Small intestine (tissue), 7 donors: ENCODE results near the gene SMAD6. TPM values are rescaled to one million over a fixed set of nuclear protein-coding genes. Genes with fewer than 3 reads are reported as not detected.

ENCODE experiments used
- DNase-seq, 2 donors: peaks; one replicate each; pipeline versions ENCODE4 v3.0.0 to v3.0.0-alpha.2; 2013
- FAIRE-seq: peaks from 2 replicates; lab custom pipeline; 2012; peaks lifted over from hg19 to GRCh38; lab: Jason Lieb, UNC
- H3K27ac ChIP-seq, 3 donors: one replicate each; pipeline ENCODE4 v1.5.1; 2013; ENCODE audit warnings: low read length in 2 of 3, mild to moderate bottlenecking in 2 of 3, control low read depth in 1 of 3, inconsistent platforms in 1 of 3, low read depth in 1 of 3, moderate library complexity in 1 of 3
- H3K27me3 ChIP-seq, 3 donors: one replicate each; pipeline ENCODE4 v1.6.1; 2013; ENCODE audit warnings: low read length in 3 of 3, inconsistent platforms in 1 of 3; ENCODE audit not compliant: control insufficient read depth in 3 of 3, insufficient read depth in 3 of 3
- H3K36me3 ChIP-seq, 3 donors: one replicate each; pipeline ENCODE4 v1.6.1; 2013; ENCODE audit warnings: low read length in 3 of 3, inconsistent platforms in 1 of 3, low read depth in 1 of 3, mild to moderate bottlenecking in 1 of 3, moderate library complexity in 1 of 3; ENCODE audit not compliant: control insufficient read depth in 3 of 3, insufficient read depth in 2 of 3
- H3K4me1 ChIP-seq, 3 donors: one replicate each; pipeline ENCODE4 v1.6.1; 2013; ENCODE audit warnings: low read length in 2 of 3, inconsistent platforms in 1 of 3, low read depth in 1 of 3, mild to moderate bottlenecking in 1 of 3, moderate library complexity in 1 of 3; ENCODE audit not compliant: control insufficient read depth in 3 of 3, insufficient read depth in 2 of 3
- H3K4me3 ChIP-seq, 3 donors: one replicate each; pipeline ENCODE4 v1.5.1; 2013; ENCODE audit warnings: low read length in 3 of 3, control low read depth in 1 of 3, inconsistent platforms in 1 of 3, low read depth in 1 of 3, mild to moderate bottlenecking in 1 of 3, moderate library complexity in 1 of 3
- H3K9me3 ChIP-seq, 2 donors: one replicate each; pipeline ENCODE4 v1.6.1; 2013; ENCODE audit warnings: low read depth in 1 of 2, low read length in 1 of 2; ENCODE audit not compliant: control insufficient read depth in 2 of 2, insufficient read depth in 1 of 2
- WGBS, 3 donors: extraction: QIAGEN DNeasy Blood & Tissue Kit; methylation state at CpG; one replicate each; pipeline ENCODE4 v1.1.7; 2013; 5-methylcytosine and 5-hydroxymethylcytosine counted together
- polyA plus RNA-seq, 4 donors: library from polyadenylated mRNA; stranded (reverse) in 3 of 4; unstranded in 1 of 4; fragments of 200-250 nt in 3 of 4; fragments of 120-200 nt in 1 of 4; gene quantifications; one replicate each; pipeline versions ENCODE4 v1.2.1 to v1.2.3, GENCODE V29; 2013
- donor health status: healthy with polysubstance abuse.
- donor health status: control.
- donor health status: control.
- donor health status: Bipolar disorder and iron deficiency.
- donor health status: healthy.

SMAD6 gene
- polyA plus RNA-seq, 4 donors: 0.89 to 23.6 (median 10.4) TPM

GRCh38 chr15:66655997-66656396, 46.0 kb upstream of the SMAD6 start:
- no peak for DNase-seq
- H3K27ac ChIP-seq: no peak overlapping the region
- FAIRE-seq: no peak
- H3K4me1 ChIP-seq: peaks cover 0 to 16% (median 0%) of the 10 kb centered on the region in 3 donors
- no peak overlapping the region for H3K4me3 ChIP-seq
- H3K9me3 ChIP-seq: no peaks in the 10 kb centered on the region
- 94 to 97% (median 95%) methylated on average over 2 of the region's 2 CpGs for WGBS, 3 donors
- peaks cover 0 to 2% (median 0%) of the 10 kb centered on the region in 3 donors for H3K36me3 ChIP-seq
- H3K27me3 ChIP-seq: peaks cover 0 to 7% (median 0%) of the 10 kb centered on the region in 3 donors

GRCh38 chr15:66657185-66658020, 44.6 kb upstream of the SMAD6 start:
- no peaks in the 10 kb centered on the region for H3K9me3 ChIP-seq
- peak overlapping the region in 1 of 3 donors; percentile 52 for H3K27ac ChIP-seq

GRCh38 chr15:66658044-66658443, 44.0 kb upstream of the SMAD6 start:
- Histone ChIP-seq H3K4me3 (no peak overlapping the region), H3K9me3 (no peaks in the 10 kb centered on the region), H3K36me3 (peaks cover 0 to 2% (median 0%) of the 10 kb centered on the region in 3 donors), H3K27me3 (peaks cover 0 to 7% (median 0%) of the 10 kb centered on the region in 3 donors), H3K4me1 (peaks cover 0 to 16% (median 0%) of the 10 kb centered on the region in 3 donors), H3K27ac (peak overlapping the region in 1 of 3 donors; percentile 52)
- FAIRE-seq (no peak), DNase-seq (no peak)
- WGBS, 3 donors: 62 to 97% (median 91%) methylated on average over 5 of the region's 5 CpGs

More at GRCh38 chr15:66657185-66658020, 44.6 kb upstream of the SMAD6 start:
- Histone ChIP-seq H3K4me3 (no peak overlapping the region), H3K27me3 (peaks cover 0 to 7% (median 0%) of the 10 kb centered on the region in 3 donors), H3K4me1 (peaks cover 0 to 16% (median 0%) of the 10 kb centered on the region in 3 donors), H3K36me3 (peaks cover 0 to 2% (median 0%) of the 10 kb centered on the region in 3 donors)
- DNase-seq (no peak), FAIRE-seq (no peak)
- WGBS, 3 donors: 85 to 89% (median 85%) methylated on average over 9 of the region's 9 CpGs

GRCh38 chr15:66658855-66659254, 43.2 kb upstream of the SMAD6 start:
- peaks cover 0 to 7% (median 0%) of the 10 kb centered on the region in 3 donors for H3K27me3 ChIP-seq
- FAIRE-seq: no peak
- no peak for DNase-seq
- H3K9me3 ChIP-seq: no peaks in the 10 kb centered on the region
- H3K4me3 ChIP-seq: no peak overlapping the region
- peaks cover 0 to 16% (median 0%) of the 10 kb centered on the region in 3 donors for H3K4me1 ChIP-seq
- H3K27ac ChIP-seq: no peak overlapping the region
- peaks cover 0 to 2% (median 0%) of the 10 kb centered on the region in 3 donors for H3K36me3 ChIP-seq
- 89 to 94% (median 91%) methylated on average over 2 of the region's 2 CpGs for WGBS, 3 donors

- no peak for DNase-seq
- FAIRE-seq: no peak
- Histone ChIP-seq H3K9me3 (no peaks in the 10 kb centered on the region), H3K27ac (no peak overlapping the region), H3K36me3 (peaks cover 0 to 2% (median 0%) of the 10 kb centered on the region in 3 donors), H3K27me3 (peaks cover 0 to 7% (median 0%) of the 10 kb centered on the region in 3 donors), H3K4me3 (no peak overlapping the region), H3K4me1 (peaks cover 0 to 15% (median 0%) of the 10 kb centered on the region in 3 donors)
- 88 to 96% (median 95%) methylated on average over 3 of the region's 3 CpGs for WGBS, 3 donors
These were observed 42.7 kb upstream of the SMAD6 start for GRCh38 chr15:66659384-66659783.

- Histone ChIP-seq H3K4me3 (no peak overlapping the region), H3K36me3 (no peaks in the 10 kb centered on the region), H3K4me1 (no peaks in the 10 kb centered on the region), H3K27ac (peak overlapping the region in 1 of 3 donors; percentile 60), H3K27me3 (no peaks in the 10 kb centered on the region), H3K9me3 (no peaks in the 10 kb centered on the region)
- 87 to 92% (median 90%) methylated on average over 23 of the region's 23 CpGs for WGBS, 3 donors
- FAIRE-seq (no peak), DNase-seq (no peak)
These were observed 40.5 kb upstream of the SMAD6 start for GRCh38 chr15:66661432-66662096.

GRCh38 chr15:66662522-66662921, 39.5 kb upstream of the SMAD6 start:
- DNase-seq (no peak), FAIRE-seq (no peak)
- peak overlapping the region in 1 of 3 donors; percentile 23 for H3K27ac ChIP-seq
- peaks cover 0 to under 1% of the 10 kb centered on the region in 2 donors for H3K9me3 ChIP-seq
- H3K4me3 ChIP-seq: no peak overlapping the region
- H3K27me3 ChIP-seq: no peaks in the 10 kb centered on the region
- no peaks in the 10 kb centered on the region for H3K36me3 ChIP-seq
- no peaks in the 10 kb centered on the region for H3K4me1 ChIP-seq
- 76 to 90% (median 85%) methylated on average over 4 of the region's 4 CpGs for WGBS, 3 donors

GRCh38 chr15:66663664-66664063, 38.4 kb upstream of the SMAD6 start:
- no peak for FAIRE-seq
- Histone ChIP-seq H3K9me3 (peaks cover 0 to 8% of the 10 kb centered on the region in 2 donors), H3K27me3 (no peaks in the 10 kb centered on the region)

More at GRCh38 chr15:66663664-66664063, 38.4 kb upstream of the SMAD6 start:
- no peak overlapping the region for H3K4me3 ChIP-seq
- no peaks in the 10 kb centered on the region for H3K4me1 ChIP-seq
- DNase-seq: no peak
- no peak overlapping the region for H3K27ac ChIP-seq
- 89 to 94% (median 90%) methylated on average over 3 of the region's 3 CpGs for WGBS, 3 donors
- no peaks in the 10 kb centered on the region for H3K36me3 ChIP-seq
